GM18907 (cell line): ENCODE results near the gene CXCL12.

Experiments used
- ATAC-seq: cut with Tn5 transposase; IDR thresholded peaks from one replicate; pipeline ENCODE4 v1.9.1; 2021; ENCODE audit warnings: mild to moderate bottlenecking, moderate library complexity; ENCODE audit not compliant: unreplicated experiment

CXCL12 gene

DNA sequence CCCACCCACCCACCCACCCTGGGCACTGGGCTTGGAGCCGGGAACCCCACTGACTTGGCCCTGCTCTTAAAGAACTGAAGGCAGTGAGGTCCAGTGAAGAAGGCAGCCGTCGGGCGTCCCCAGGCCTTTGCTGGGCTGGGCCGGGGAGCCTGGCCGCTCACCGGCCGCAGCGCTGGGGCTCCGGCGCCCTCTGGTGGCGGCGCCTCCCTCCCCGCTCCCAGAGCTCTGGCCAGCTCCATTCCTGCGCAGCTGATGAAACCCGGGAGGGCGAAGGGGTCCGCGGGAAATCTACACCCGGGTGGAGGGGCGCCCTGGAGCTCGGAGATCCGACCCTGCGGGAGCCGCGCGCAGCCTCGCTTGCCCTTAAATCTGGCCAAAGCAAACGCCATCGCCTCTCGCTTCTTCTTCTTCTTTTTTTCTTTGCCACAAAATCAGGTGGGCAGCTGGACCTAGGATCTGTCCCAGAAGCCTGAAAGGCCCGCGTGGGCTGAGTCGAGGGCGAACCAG lies 1.7 kb upstream of the CXCL12 start:
- ATAC-seq: peak; percentile 54

- ATAC-seq: no peak
Observed at GRCh38 chr10:44385696-44386441, 972 bp upstream of the CXCL12 start.

GRCh38 chr10:44384601-44385025 lies 284 bp downstream of the CXCL12 start:
- no peak for ATAC-seq

DNA sequence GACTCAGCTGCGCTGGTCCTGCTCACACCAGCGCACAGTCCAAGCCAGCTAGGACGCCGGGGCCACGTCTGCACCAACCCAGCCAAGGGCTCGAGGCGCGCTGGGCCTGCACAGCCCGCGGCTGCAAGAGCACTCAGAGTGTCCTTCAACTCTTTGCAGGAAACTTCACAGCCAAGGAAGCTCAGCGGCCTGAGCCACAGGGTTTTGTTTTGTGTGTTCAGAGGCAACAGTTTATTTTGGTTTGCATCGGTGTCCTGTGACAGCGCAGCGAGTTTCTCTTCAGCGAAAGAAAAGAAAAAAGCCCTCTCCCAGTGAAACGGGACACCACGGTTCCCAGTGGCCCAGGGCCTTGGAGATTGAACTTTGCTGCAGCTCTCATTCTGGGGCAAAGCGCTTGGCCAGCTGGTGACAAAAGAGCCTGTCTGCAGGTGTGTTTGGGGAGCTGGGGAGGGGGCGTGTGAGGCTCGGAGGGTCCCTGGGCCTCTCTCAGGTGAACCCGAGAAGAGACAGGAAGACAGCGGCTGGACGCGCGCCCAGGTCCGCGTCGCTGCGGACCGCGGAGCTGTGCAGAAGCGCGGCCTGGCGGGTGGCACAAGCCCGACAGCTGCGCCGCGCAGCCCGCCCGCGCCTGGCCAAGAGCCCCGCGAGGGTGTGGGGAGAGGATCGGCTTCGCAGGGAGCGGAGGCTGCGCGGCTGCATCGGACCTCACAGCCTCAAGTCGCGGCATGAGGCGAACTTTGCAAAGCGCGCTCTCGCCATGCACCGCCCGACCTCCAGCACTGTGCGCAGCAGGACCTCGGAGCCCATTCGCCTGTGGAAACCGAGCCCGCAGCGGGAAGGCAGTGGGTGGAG lies 922 bp downstream of the CXCL12 start:
- no peak for ATAC-seq

DNA sequence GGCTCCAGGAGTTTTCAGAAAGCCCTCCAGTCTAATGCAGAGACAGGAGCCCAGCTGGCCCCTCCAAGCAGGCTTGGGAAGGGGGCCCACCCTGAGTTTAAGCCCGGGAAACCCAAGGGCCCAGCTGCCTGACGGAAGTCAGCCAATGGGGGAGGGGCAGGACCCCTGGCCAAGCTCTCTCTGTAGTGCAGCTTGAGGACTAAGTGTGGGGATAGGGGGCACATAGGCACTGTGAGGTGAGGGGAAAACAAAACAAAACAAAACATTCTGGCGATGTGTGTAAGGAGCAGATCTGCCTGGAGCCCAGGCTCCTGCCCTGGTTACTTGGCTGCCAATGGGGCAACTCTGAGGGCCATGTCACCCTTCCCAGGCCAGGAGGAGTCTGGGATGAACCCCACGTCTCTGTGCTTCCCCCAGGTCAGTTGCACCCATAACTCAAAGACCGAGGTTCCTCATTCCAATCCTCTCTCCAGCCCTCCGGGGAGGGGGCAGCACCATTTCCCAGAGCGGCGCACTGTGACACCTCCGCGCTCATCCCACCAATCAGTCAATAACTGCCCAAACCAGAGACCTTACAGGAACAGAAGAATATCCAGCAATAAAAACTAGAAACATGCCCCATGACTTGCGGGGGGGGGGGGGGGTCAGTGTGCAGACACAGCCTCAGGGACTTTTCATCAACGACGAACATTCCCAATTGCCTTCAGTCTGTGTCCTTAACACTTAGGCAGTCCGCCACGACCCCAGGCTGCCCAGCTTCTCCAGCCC lies 1.7 kb downstream of the CXCL12 start:
- ATAC-seq: no peak

GRCh38 chr10:44382131-44382858 lies 2.6 kb downstream of the CXCL12 start:
- no peak for ATAC-seq

GRCh38 chr10:44380829-44381600 lies 3.9 kb downstream of the CXCL12 start:
- no peak for ATAC-seq

DNA sequence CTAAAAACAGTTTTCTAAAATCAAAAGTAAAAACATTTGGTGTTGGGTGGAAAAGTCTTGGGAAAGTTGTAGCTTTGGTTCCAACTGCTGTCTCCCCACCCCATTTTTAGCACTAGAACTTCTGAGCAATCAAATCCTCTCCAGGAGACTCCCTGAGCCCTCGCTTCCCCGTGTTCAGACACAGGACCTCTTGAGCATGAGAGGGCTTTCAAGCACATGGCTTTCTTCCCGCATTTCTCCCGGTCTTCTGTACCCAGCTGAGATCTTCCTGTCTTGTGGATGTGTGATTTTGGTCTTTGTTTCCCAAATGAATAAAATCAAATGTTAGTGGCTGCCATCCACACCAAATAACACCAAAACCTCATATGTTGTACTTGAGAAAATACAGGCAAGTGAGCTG lies 5.0 kb downstream of the CXCL12 start:
- ATAC-seq: no peak

DNA sequence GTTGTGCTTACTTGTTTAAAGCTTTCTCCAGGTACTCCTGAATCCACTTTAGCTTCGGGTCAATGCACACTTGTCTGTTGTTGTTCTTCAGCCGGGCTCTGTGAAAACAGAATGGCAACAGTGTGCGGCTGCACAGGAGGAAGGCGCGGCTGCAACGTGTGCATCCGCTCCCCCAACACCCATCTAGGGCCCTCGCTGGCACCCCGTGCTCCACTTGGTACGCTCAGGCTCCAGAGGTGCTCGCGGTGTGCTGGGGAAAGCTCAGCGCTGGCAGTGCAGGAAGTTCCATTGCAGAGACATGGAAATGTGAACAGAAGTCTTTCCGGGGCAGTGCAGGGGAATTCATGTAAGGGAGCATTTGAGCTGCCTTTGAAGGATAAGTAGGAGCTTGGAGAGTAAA lies 6.3 kb downstream of the CXCL12 start:
- ATAC-seq: no peak

- ATAC-seq: no peak
Observed at GRCh38 chr10:44377651-44378310, 7.1 kb downstream of the CXCL12 start.

DNA sequence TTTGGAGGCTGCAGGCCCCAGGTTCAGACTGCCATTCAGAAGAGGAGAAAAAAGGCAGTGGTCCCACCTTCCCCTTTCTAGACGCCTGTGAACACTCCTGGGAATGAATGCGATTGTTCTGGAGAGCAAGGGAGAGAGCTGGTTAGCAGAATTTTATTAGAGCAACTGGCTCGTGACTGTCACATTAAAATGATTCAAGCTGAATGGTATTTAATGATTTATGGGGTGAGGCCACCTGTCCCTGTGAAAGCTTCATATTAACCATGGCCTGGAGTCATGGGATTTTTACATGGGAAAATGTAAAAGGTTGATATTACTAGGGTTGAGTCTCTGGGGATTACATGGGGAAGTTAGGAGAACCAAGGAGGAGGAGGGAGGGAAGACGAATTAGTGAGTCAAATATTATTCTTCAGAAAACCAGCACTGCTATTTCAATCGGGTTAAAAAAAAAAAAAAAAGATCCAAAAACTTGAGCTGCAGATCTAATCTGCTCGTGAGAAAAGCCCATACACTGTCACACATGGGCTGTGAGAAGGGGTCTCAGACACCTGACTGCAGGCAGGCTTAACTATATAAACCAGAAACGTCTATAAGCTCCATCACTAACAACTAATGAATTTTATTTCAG lies 8.3 kb downstream of the CXCL12 start:
- ATAC-seq: no peak

GRCh38 chr10:44374155-44374554 lies 10.7 kb downstream of the CXCL12 start:
- ATAC-seq: no peak

DNA sequence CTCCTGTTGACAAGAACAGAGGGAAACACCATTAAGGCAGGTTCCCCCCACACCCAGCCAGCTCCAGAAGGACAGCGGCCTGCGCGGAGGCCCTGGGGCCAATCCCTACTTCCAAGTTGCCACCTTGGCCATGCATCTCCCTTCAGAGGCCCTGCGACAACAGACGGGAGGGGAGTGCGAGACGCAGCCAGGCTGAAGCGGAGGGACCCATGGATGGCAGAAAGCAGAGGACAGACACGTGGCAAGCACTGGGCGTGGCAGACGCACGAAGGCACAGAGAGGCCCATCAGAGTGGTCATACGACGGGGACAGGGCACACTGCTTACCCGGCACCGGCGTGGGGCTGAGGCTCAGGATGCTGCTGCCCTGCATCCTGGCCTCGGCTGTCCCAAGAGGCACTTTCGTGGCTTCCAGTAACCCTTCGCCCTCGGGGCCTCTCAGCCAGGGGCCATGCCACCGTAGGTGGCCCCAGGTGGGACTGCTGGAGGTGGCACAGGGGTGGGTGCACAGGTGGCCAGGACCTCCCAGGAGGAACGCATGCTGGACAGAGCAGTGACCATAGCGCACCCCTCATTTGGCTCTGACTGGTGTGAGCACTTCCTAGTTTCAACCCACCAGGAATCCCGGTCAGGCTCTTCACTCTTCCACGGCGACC lies 11.4 kb downstream of the CXCL12 start:
- ATAC-seq: no peak

GRCh38 chr10:44372181-44372580 lies 12.7 kb downstream of the CXCL12 start:
- no peak for ATAC-seq

GRCh38 chr10:44370731-44371248 lies 14.1 kb downstream of the CXCL12 start:
- ATAC-seq: no peak

DNA sequence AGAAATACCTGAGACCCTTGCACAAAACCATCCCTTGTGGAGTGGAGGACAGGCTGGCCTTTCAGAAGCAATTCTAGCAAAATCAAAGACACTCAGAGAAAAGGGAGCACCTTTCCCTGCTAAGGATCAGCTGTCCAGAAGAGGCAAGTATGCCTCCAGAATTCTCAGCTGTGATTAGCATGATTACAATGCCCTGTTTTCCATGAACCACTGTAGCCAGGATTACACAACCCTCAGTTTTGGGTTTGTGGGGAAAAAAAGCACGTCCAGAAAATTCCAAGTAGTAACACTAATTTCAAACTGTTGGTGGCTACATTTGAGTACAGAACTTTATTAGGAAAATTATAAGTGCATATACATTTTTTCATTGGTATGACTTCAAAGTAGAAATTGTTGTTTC lies 15.0 kb downstream of the CXCL12 start:
- ATAC-seq: no peak

GRCh38 chr10:44369296-44369695 lies 15.6 kb downstream of the CXCL12 start:
- ATAC-seq: no peak

DNA sequence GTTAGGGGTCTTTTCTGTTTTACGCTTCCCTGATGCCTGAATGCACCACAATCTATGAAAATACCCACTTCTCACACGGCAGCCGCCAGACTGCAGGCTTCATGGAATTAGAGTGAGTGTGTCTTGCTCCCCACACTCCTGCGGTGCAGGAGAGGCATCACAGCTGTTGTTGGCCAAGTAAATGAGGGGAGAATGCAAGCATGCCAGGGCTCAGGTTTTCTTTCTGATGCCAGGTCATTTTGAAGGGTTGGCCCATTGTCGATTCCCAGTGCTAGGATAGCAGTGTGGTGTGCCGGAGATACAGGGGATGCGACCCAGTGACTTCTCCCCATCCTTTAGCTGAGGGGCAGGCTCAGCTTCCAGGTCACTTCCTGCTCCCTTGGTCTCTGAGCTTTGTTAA lies 16.3 kb downstream of the CXCL12 start:
- ATAC-seq: no peak
